GM18505 (cell line): ENCODE data around the gene TMED8.
"Not testable (repeated sequence)": the region's sequence is repeated elsewhere in the genome, so short reads cannot be mapped to it uniquely, and the experiment has no call there.

Source experiments
- ATAC-seq: cut with Tn5 transposase; IDR thresholded peaks from one replicate; pipeline ENCODE4 v1.9.1; 2021; ENCODE audit not compliant: unreplicated experiment
- POLR2A ChIP-seq: IDR thresholded peaks from 4 replicates; pipeline ENCODE4 v1.6.1; 2011; ENCODE audit warnings: borderline replicate concordance; ENCODE audit not compliant: insufficient read depth, insufficient read length; ENCODE audit errors: extremely low read depth

Gene TMED8

DNA sequence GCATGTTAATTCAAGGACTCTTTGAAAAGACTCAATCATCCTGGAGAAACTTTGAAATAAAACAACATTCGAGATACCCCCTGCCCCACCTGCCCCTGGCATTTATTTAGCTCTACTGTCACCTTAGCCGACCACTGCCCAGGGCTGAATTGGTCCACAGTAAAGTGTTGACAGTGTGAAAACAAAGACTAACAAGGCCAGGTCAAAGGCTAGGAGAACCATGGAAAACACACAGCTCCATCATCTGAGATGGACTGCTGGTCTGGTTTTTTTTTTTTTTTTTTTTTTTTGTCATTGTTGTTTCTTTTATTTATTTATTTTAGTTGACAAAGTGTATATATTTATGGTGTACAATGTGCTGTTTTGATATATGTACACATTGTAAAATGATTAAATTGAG is 30.4 kb downstream of the TMED8 start:
- no peak for ATAC-seq

DNA sequence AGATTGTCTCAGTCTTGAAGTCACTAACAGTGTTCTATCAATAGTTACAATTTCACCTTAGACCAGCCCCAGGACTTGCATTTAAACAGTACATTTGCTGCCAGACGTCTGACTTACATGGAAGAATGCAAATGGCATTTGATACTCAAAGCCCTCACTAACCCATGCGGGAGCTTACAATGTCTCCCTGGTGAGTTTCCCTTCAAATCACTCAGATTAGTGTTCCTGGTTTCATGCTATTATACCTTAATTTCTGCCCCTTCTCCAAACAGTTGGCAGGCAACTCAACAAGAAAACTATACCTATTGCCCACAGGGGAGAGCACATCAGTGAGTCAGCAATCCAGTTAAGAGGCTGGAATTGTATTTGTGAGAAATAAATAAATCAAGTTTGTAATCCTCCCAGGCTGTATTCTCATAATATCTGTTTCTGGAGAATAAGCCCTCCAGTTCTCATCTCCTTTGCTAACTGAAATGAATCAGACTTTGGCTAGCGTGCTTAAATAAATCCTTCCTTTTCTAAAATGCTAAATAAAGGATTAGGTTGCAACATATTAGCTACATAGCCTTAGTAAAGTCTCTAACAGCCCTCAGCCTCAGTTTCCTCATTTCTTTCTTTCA is 32.4 kb downstream of the TMED8 start:
- no peak for ATAC-seq
- no peak for TF ChIP-seq POLR2A

More for the DNA sequence above, 30.4 kb downstream of the TMED8 start:
- TF ChIP-seq POLR2A, result no peak

DNA sequence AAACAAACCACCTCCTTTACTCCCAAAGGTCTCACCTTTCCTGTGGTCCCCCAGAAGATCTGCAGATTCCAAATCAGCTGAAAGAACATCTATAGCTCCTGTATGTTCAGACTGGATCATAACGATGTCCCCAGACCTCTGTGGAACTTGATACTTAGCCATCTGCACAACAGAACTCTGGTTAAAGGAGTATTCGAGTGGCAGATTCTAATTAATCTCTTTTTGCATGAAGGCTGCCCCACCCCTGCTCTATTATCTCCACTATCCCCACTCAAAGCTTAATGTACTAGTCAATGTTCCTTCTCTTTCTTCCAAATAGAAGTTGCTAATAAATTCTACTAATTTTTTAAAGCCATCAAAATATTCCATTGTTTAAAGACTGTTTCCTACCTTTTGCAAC is 33.2 kb downstream of the TMED8 start:
- TF ChIP-seq POLR2A, result no peak
- no peak for ATAC-seq

DNA sequence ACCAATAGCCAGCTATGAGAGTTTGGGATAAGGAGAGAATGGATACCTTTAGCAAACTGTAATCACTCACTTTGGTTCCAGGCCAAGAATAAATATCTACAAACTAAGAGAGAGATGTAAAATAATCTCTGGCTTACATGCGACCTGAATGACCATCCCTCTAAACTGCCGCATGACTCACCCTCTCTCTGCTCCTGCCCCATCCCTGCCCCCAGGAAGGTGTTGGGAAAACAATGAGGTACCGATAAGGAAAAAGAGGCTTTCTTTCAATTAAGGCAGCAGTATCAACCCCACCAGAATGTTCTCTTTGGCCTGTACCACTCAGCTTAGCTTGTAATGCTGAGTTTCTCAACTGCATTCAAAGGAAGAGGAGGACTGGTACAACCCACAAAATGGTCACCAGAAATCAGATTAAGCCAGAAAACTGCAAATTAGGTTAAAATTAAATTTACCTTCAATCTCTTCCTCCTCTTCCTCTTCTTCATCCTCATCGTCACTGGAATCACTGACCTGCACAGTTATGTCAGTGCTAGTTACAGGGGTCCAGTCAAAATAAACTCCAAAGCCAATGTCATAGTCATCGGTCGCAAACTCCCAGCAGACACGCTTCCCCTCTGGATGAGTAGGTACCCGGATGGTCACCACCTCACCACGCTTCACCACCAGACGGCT is 34.0 kb downstream of the TMED8 start:
- no peak for ATAC-seq
- no peak for TF ChIP-seq POLR2A

DNA sequence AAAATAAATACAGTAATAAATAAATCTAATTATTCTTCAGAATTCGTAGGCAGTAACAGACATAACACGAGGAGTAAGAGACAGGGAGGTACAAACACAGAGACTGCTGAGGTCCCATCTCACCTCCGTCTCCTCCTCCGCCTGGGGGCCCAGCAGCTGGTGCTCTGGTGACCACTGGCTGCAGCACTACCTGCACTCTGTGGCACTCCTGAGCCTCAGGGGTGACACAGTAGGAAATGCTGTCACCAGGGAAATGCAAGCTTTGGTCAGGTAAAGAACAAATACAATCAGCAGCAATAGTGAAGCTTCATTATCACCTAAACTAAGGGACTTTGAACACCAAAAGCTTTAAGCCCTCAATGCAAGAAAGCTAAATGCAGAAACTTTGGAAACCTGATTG is 36.5 kb downstream of the TMED8 start:
- ATAC-seq, result no peak
- TF ChIP-seq POLR2A, result no peak

DNA sequence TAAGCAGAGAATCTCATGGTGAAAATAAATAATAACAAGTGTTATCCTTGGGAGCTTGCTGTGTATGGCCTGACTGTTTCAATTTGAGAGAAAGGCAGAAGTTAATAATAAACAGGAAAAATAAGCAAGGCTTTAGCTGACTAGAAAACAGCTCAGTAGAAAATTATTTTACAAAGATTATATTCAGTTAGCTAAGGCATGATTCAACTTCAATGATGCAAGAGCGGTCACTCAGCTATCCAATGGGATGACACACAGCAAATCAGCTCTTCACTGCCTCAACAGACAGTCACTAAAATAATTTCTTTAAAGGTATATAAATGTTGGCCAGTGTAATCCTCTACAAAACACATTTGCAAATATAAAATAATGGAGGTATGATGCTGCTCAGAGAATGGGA is 37.5 kb downstream of the TMED8 start:
- ATAC-seq, result no peak
- TF ChIP-seq POLR2A, result no peak

DNA sequence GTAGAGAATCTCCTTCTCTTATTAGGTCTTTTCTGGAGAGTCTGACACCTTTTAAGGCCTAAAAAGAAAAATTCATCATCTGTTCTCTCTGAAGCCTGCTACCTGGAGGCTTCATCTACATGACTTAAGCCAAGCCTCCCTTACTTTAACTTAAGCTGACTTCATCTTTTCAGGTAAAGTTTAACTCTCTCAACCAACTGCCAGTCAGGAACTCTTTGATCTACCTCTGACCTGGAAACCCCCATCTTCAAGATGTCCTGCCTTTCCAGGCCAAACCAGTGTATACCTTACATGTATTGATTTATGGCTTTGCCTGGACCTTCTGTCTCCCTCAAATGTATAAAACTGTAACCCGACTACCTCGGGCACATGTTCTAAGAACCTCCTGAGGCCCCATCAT is 38.6 kb downstream of the TMED8 start:
- no peak for ATAC-seq
- TF ChIP-seq POLR2A, result no peak

DNA sequence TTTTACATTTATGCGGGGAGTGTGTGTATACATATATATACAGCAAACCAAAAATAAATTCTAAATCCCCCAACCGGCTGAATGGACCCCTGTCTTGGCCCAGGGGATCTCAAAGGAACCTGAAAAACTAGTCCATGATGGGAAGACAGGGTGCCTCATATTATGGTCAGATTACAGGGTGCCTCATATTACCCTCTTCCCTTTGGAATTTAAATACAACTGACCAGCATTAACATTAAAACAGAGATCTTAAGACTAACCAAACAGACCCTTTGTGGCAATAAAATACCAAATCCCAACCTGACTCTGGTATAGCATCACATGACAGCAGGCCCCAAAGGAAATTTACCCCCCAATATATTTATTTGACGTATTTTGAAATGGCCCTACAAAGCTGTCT is 39.0 kb downstream of the TMED8 start:
- TF ChIP-seq POLR2A, result no peak
- no peak for ATAC-seq

DNA sequence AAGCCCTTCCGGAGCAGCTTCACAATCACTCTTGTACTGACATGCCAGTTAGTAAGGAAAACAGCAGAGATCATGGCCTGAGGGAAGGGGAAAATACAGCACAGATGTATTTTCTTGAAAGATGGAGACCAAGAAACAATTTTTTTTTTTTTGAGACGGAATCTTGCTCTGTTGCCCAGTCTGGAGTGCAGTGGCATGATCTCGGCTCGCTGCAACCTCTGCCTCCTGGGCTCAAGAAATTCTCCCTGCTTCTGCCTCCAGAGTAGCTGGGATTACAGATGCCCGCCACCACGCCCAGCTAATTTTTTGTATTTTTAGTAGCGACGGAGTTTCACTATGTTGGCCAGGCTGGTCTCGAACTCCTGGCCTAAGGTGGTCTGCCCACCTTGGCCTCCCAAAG is 39.6 kb downstream of the TMED8 start:
- not testable (repeated sequence) for ATAC-seq

DNA sequence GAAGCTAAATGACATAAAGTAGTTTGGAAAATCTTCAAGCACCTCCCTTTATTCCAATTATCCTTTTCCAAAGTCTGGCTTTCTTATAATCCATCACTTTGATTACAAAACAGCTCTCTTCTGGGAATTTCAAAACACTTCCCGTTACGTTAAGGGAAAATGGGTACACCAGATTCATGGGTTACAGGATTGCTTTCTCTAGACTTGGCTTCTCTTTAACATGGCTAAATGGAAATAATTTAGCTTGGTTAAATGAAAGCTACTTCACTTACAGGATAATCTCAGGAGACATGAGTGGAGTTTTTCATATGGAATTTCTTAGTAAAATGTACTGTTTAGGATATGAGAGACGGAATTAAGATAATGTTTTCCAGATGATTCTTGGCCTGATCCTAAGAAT is 41.3 kb downstream of the TMED8 start:
- TF ChIP-seq POLR2A, result no peak
- ATAC-seq, result no peak

DNA sequence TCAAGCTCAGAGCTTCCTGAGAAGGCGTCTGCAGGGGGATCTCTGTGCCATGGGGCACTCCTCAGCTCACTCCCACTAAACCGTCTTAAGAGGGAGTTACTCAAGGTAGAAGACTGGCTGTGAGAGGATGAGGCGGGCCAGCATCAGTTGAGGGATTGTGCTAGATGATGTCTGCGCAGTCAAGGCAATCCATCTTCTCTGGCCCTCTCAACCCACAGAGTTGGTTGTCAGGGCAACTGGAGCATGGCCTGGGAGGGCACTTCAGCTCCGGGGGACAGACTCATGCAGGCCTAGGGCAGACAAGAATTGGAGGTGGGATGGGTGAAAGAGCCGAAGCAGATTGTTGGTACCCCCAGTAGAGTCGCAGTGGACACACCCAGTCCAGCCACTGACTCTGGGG is 47.0 kb downstream of the TMED8 start:
- ATAC-seq, result no peak

DNA sequence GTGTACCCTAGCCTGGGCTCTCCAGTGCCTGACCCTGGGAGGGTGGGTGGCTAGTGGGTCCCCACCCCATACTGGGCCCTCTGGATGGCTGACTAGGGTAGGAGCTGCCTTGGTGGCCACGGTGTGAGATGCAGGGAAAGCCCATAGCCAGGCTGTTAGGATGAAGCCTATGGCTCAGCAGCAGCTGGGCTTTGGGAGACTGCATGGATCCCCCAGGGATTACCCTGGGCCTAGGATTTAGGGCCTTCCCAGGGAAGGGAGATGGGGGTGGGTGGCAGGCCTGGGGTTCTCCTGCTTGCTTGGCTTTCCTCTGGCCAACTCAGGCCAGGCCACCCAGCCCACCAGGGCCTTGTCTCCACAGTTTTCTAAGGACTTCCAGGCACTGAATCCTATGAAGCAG is 49.8 kb downstream of the TMED8 start:
- TF ChIP-seq POLR2A, result no peak
- no peak for ATAC-seq

More for the DNA sequence above, 47.0 kb downstream of the TMED8 start:
- TF ChIP-seq POLR2A, result no peak

DNA sequence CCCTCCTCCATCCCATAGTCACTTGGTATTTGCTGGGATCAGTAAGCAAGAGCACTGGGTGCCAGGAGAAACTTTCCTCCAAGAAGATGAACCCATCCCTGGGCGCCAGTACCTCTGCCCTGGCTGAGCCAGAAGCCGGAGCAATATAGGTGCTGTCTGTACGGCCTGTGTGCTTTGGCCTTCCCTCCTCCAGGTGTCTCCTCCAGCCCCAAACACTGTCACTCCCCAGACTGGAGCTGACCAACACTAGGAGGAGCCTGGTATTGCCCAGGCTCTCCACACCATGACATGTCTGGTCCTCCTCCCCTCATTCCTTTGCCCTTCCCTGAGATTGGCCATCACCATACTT is 51.2 kb downstream of the TMED8 start:
- ATAC-seq, result no peak
- TF ChIP-seq POLR2A, result no peak

DNA sequence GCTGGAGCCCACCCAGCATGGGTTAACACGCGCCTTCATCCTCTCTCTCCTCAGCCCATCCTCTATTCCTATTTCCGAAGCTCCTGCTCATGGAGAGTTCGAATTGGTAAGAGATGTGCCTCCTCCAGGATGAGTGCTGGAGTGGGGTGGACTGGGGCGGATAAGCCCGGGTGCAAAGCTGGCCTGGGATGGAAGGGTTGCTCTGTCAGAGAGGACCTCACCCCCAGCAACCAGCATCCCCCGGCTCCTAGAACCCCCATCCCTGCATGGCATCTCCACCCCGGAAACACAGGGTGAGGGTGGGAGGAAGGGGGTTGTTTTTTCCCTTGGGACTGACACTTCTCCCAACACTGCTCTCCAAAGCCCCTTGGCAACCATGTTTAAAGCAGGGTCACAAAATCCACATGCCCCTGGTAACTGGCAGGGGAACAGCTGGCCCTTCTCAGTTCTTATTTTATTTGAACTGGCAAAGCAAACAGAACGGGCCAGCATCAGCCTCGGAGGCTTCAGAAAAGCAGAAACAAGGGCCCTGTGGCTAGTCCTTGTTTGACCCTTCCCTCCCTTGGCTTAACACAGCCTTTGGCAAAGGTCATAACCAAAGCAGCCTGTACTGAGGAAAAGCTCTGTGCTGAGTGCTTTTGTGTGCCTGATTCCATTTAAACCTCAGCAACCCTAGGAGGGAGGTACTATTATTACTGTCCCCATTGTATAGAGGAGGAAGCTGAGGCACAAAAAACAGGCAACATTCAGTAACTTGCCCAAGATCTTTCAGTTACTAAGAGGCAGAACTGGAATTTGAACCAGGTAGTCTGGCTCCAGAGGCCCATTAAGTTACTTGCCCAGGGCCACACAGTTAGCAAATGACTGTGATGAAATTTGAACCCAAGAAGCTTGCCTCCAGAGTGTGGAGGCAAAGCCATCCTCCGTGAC is 51.8 kb downstream of the TMED8 start:
- no peak for TF ChIP-seq POLR2A
- no peak for ATAC-seq
